Stomach (tissue), 9 donors: ENCODE data around the gene HNRNPAB. TPM values are rescaled to one million over a fixed set of nuclear protein-coding genes. Genes with fewer than 3 reads are reported as not detected.

Experiments used
- DNase-seq, 2 donors: peaks; one replicate each; pipeline versions ENCODE4 v3.0.0 to v3.0.0-alpha.2; 2013 to 2019
- H3K27ac ChIP-seq, 5 donors: fragments of 200-600 bp in 4 of 5; sonication (generic) in 4 of 5; one replicate each; pipeline ENCODE4 v1.5.1; 2013 to 2019; ENCODE audit warnings: mild to moderate bottlenecking in 1 of 5, moderate library complexity in 1 of 5
- H3K27me3 ChIP-seq, 3 donors: fragments of 200-600 bp; sonication (generic); one replicate each; pipeline ENCODE4 v1.5.1; 2017 to 2019; ENCODE audit warnings: mixed run types in 1 of 3
- H3K36me3 ChIP-seq, 4 donors: fragments of 200-600 bp; sonication (generic); 1 replicate in 3 of 4; 2 replicates in 1 of 4; pipeline ENCODE4 v1.5.1; 2016 to 2019
- H3K4me1 ChIP-seq, 4 donors: fragments of 200-600 bp; sonication (generic); one replicate each; pipeline ENCODE4 v1.5.1; 2016 to 2019
- H3K4me3 ChIP-seq, 4 donors: fragments of 200-600 bp; sonication (generic) in 3 of 4; one replicate each; pipeline ENCODE4 v1.5.1; 2016 to 2019; ENCODE audit warnings: mild to moderate bottlenecking in 1 of 4
- H3K9me3 ChIP-seq, 4 donors: fragments of 200-600 bp; sonication (generic); one replicate each; pipeline ENCODE4 v1.5.1; 2016 to 2019
- EP300 ChIP-seq: sonication (generic); formaldehyde crosslinking; IDR thresholded peaks from one replicate; pipeline ENCODE4 v1.6.1; 2017; ENCODE audit warnings: antibody characterized with exemption
- POLR2A ChIP-seq, 4 donors: fragments of 450-650 bp; IDR thresholded peaks; one replicate each; pipeline ENCODE4 v1.6.1; 2016; ENCODE audit warnings: antibody characterized with exemption in 4 of 4, control low read depth in 2 of 4, mild to moderate bottlenecking in 1 of 4, moderate library complexity in 1 of 4
- POLR2AphosphoS5 ChIP-seq, 3 donors: sonication (generic); formaldehyde crosslinking; IDR thresholded peaks; one replicate each; pipeline ENCODE4 v1.6.1; 2016; ENCODE audit warnings: antibody characterized with exemption in 3 of 3
- WGBS, 5 donors: extraction: QIAGEN DNeasy Blood & Tissue Kit in 3 of 5; methylation state at CpG; one replicate each; pipeline versions ENCODE4 v1.1.5 to v1.1.7; 2013 to 2018; 5-methylcytosine and 5-hydroxymethylcytosine counted together
- intact Hi-C: fragments of 100-400 bp; cut with DNase I; formaldehyde crosslinking; loops from one replicate; pipeline ENCODE4 v1.15.1; 2023; ENCODE audit warnings: low total_unique reads
- polyA plus RNA-seq, 3 donors: library from polyadenylated mRNA; stranded (reverse); fragments of 200-250 nt; gene quantifications; one replicate each; pipeline ENCODE4 v1.2.3, GENCODE V29; 2013
- total RNA-seq, 5 donors: library from RNA; depleted of rRNA; stranded (reverse); fragments of >200 nt; gene quantifications; one replicate each; pipeline versions ENCODE4 v1.1.0 to v1.2.3, GENCODE V29; 2014 to 2016
- TF ChIP-seq, protein P1 (sequence below), 7 experiments: fragments of 450-650 bp in 4 of 7; fragments of 200-600 bp in 3 of 7; sonication (generic) in 3 of 7; IDR thresholded peaks; one replicate each; pipeline ENCODE4 v1.5.1; 2016 to 2019; ENCODE audit warnings: antibody characterized with exemption in 7 of 7, control low read depth in 2 of 7, mild to moderate bottlenecking in 1 of 7
- donor health status: healthy with polysubstance abuse.
- donor health status: Bipolar disorder and iron deficiency.
- donor health status: healthy.

HNRNPAB gene
- total and polyA plus RNA-seq, 8 donors, result 25.1 to 327 (median 116) TPM

GRCh38 chr5:178247481-178248456 is 43.4 kb downstream of the HNRNPAB start:
- Histone ChIP-seq H3K27ac (no peak overlapping the region), H3K4me1 (no peaks in the 10 kb centered on the region), H3K9me3 (no peaks in the 10 kb centered on the region), H3K36me3 (no peaks in the 10 kb centered on the region), H3K27me3 (no peaks in the 10 kb centered on the region), H3K4me3 (no peak overlapping the region)
- intact Hi-C loops, result no loop called here
- DNase-seq, result no peak
- TF ChIP-seq, protein P1, sequence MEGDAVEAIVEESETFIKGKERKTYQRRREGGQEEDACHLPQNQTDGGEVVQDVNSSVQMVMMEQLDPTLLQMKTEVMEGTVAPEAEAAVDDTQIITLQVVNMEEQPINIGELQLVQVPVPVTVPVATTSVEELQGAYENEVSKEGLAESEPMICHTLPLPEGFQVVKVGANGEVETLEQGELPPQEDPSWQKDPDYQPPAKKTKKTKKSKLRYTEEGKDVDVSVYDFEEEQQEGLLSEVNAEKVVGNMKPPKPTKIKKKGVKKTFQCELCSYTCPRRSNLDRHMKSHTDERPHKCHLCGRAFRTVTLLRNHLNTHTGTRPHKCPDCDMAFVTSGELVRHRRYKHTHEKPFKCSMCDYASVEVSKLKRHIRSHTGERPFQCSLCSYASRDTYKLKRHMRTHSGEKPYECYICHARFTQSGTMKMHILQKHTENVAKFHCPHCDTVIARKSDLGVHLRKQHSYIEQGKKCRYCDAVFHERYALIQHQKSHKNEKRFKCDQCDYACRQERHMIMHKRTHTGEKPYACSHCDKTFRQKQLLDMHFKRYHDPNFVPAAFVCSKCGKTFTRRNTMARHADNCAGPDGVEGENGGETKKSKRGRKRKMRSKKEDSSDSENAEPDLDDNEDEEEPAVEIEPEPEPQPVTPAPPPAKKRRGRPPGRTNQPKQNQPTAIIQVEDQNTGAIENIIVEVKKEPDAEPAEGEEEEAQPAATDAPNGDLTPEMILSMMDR (IDR thresholded peaks at IDR 0.05), result no peak
- TF ChIP-seq POLR2A (IDR thresholded peaks at IDR 0.05) (no peak), EP300 (no peak)
- WGBS, 5 donors, result 67 to 81% (median 69%) methylated on average over 21 to 24 of the region's 24 CpGs

GRCh38 chr5:178248750-178249149 is 44.4 kb downstream of the HNRNPAB start:
- WGBS, 5 donors, result 78 to 94% (median 87%) methylated on average over 12 to 18 of the region's 18 CpGs
- no peak for DNase-seq

GRCh38 chr5:178249191-178249989 is 45.1 kb downstream of the HNRNPAB start:
- no peaks in the 10 kb centered on the region for H3K27me3 ChIP-seq
- no peak for TF ChIP-seq POLR2AphosphoS5 (IDR thresholded peaks at IDR 0.05)
- H3K4me1 ChIP-seq, result no peaks in the 10 kb centered on the region
- intact Hi-C loops, result no loop called here
- no peaks in the 10 kb centered on the region for H3K36me3 ChIP-seq
- no peak overlapping the region for H3K4me3 ChIP-seq
- no peak for DNase-seq
- no peaks in the 10 kb centered on the region for H3K9me3 ChIP-seq
- H3K27ac ChIP-seq, result no peak overlapping the region
- 61 to 77% (median 65%) methylated on average over 9 to 13 of the region's 13 CpGs for WGBS, 5 donors

More at GRCh38 chr5:178248750-178249149, 44.4 kb downstream of the HNRNPAB start:
- no peaks in the 10 kb centered on the region for H3K4me1 ChIP-seq
- H3K27ac ChIP-seq, result no peak overlapping the region
- no peak overlapping the region for H3K4me3 ChIP-seq
- intact Hi-C loops, result no loop called here
- H3K27me3 ChIP-seq, result no peaks in the 10 kb centered on the region
- no peaks in the 10 kb centered on the region for H3K36me3 ChIP-seq
- TF ChIP-seq EP300 (no peak), POLR2A (IDR thresholded peaks at IDR 0.05) (no peak), POLR2AphosphoS5 (IDR thresholded peaks at IDR 0.05) (no peak)
- TF ChIP-seq, protein P1 (IDR thresholded peaks at IDR 0.05), result no peak
- no peaks in the 10 kb centered on the region for H3K9me3 ChIP-seq

DNA sequence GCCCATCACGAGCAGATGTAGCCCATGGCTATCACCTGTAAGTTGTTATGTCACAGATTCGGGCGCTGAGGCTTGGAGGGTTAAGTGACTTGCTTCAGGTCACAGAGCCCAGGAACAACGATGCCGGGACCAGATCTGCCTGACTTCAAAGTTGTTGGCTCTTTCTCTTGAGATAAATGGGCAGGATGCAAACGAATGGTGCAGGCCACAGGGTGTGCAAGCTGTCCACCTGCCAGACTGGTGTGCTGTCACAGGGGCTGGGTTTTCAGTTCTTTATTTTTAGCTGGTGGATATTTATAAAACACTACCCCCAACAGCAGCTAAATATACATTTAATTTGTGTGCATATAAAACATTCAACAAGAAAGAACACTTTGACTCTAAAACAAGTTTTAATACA is 45.9 kb downstream of the HNRNPAB start:
- H3K27me3 ChIP-seq, result no peaks in the 10 kb centered on the region
- H3K9me3 ChIP-seq, result no peaks in the 10 kb centered on the region
- no peak for DNase-seq
- H3K4me1 ChIP-seq, result no peaks in the 10 kb centered on the region
- no peaks in the 10 kb centered on the region for H3K36me3 ChIP-seq
- TF ChIP-seq POLR2A (IDR thresholded peaks at IDR 0.05), result no peak
- no peak for TF ChIP-seq POLR2AphosphoS5 (IDR thresholded peaks at IDR 0.05)
- TF ChIP-seq, protein P1 (IDR thresholded peaks at IDR 0.05), result no peak
- intact Hi-C loops, result no loop called here
- WGBS, 5 donors, result 54 to 68% (median 62%) methylated on average over 6 of the region's 6 CpGs
- no peak overlapping the region for H3K4me3 ChIP-seq
- H3K27ac ChIP-seq, result no peak overlapping the region
